Mesendoderm (in vitro differentiated cells): ENCODE results near the gene SGPP2.

ENCODE experiments used
- DNase-seq: peaks from one replicate; pipeline ENCODE4 v3.0.0; 2013
- H2AK5ac ChIP-seq: 2 replicates; pipeline ENCODE4 v1.6.1; 2013; ENCODE audit warnings: low read length, inconsistent platforms
- H2BK120ac ChIP-seq: 2 replicates; pipeline ENCODE4 v1.6.1; 2013; ENCODE audit warnings: low read depth, mild to moderate bottlenecking, low read length, moderate library complexity, mixed read lengths
- H2BK15ac ChIP-seq: replicated peaks from 2 replicates; pipeline ENCODE4 v1.6.1; 2013; ENCODE audit warnings: low read depth, mild to moderate bottlenecking, moderate library complexity
- H2BK5ac ChIP-seq: 2 replicates; pipeline ENCODE4 v1.6.1; 2013; ENCODE audit warnings: low read length, inconsistent platforms
- H3K18ac ChIP-seq: 2 replicates; pipeline ENCODE4 v1.6.1; 2013; ENCODE audit warnings: mild to moderate bottlenecking, low read length, mixed read lengths
- H3K23ac ChIP-seq: one replicate; pipeline ENCODE4 v1.6.1; 2013; ENCODE audit warnings: low read length
- H3K27ac ChIP-seq: 2 replicates; pipeline ENCODE4 v1.5.1; 2013; ENCODE audit warnings: low read depth, mild to moderate bottlenecking, inconsistent platforms, low read length, moderate library complexity
- H3K27me3 ChIP-seq: 2 replicates; pipeline ENCODE4 v1.6.1; 2013; ENCODE audit warnings: low read length, control low read depth, mild to moderate bottlenecking, inconsistent platforms; ENCODE audit not compliant: insufficient read depth, poor library complexity
- H3K36me3 ChIP-seq: 2 replicates; pipeline ENCODE4 v1.6.1; 2013; ENCODE audit warnings: low read length, inconsistent platforms; ENCODE audit not compliant: control insufficient read depth, insufficient read depth
- H3K4ac ChIP-seq: one replicate; pipeline ENCODE4 v1.6.1; 2013; ENCODE audit warnings: low read depth, mild to moderate bottlenecking, low read length, moderate library complexity
- H3K4me1 ChIP-seq: 2 replicates; pipeline ENCODE4 v1.6.1; 2013; ENCODE audit warnings: low read depth, low read length, inconsistent platforms; ENCODE audit not compliant: control insufficient read depth
- H3K4me2 ChIP-seq: 2 replicates; pipeline ENCODE4 v1.6.1; 2013; ENCODE audit warnings: low read length
- H3K4me3 ChIP-seq: 2 replicates; pipeline ENCODE4 v1.5.1; 2013; ENCODE audit warnings: mild to moderate bottlenecking, low read length
- H3K56ac ChIP-seq: one replicate; pipeline ENCODE4 v1.6.1; 2013; ENCODE audit warnings: low read length
- H3K79me1 ChIP-seq: 2 replicates; pipeline ENCODE4 v1.6.1; 2013; ENCODE audit warnings: low read length, inconsistent platforms
- H3K79me2 ChIP-seq: 2 replicates; pipeline ENCODE4 v1.6.1; 2013; ENCODE audit warnings: mild to moderate bottlenecking, low read length; ENCODE audit not compliant: control insufficient read depth, insufficient read depth
- H3K9ac ChIP-seq: 2 replicates; pipeline ENCODE4 v1.6.1; 2013; ENCODE audit warnings: low read length, inconsistent platforms
- H4K5ac ChIP-seq: one replicate; pipeline ENCODE4 v1.6.1; 2013; ENCODE audit warnings: low read length
- H4K8ac ChIP-seq: one replicate; pipeline ENCODE4 v1.6.1; 2013; ENCODE audit warnings: low read depth, mild to moderate bottlenecking, control low read depth, low read length, moderate library complexity
- WGBS: extraction: QIAGEN DNeasy Blood & Tissue Kit; methylation state at CpG from one replicate; pipeline ENCODE4 v1.1.7; 2013; ENCODE audit warnings: low lambda C conversion rate, missing lambda C conversion rate; ENCODE audit not compliant: insufficient coverage; ENCODE audit errors: extremely low coverage; 5-methylcytosine and 5-hydroxymethylcytosine counted together

The SGPP2 gene

DNA sequence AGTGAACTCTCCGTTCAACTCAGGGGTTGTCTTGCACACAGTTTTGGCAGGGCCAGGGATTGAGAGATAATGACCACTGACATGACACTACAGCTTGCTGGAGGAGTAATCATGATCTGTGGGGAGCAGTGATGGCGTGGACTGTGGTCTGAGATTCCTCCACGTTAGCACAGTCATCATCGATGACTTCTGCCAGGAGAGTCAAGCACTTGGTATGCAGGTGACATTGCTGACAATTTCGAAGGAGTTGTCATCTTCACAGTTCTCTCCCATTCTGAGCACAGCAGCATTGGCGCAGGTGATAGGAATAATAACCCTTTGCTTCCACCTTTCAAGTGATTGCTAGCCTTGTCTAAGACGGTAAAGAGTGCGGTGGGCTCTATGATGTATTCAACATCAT, 79.8 kb downstream of the SGPP2 start:
- Histone ChIP-seq H3K27ac (no peak overlapping the region), H2BK5ac (no peak overlapping the region), H2BK15ac (no peak overlapping the region), H3K23ac (no peak overlapping the region), H4K8ac (no peak overlapping the region), H3K36me3 (no peaks in the 10 kb centered on the region), H3K9ac (no peak overlapping the region), H3K79me1 (no peaks in the 10 kb centered on the region), H3K56ac (no peak overlapping the region), H3K18ac (no peak overlapping the region), H3K4me3 (no peak overlapping the region), H3K27me3 (no peaks in the 10 kb centered on the region), H3K4ac (no peak overlapping the region), H2AK5ac (no peak overlapping the region), H3K79me2 (no peaks in the 10 kb centered on the region), H3K4me1 (no peaks in the 10 kb centered on the region), H4K5ac (no peak overlapping the region), H3K4me2 (no peak overlapping the region), H2BK120ac (no peak overlapping the region)
- no CpG with 5 or more reads among the region's 8 CpGs for WGBS
- peak; percentile 6 for DNase-seq

DNA sequence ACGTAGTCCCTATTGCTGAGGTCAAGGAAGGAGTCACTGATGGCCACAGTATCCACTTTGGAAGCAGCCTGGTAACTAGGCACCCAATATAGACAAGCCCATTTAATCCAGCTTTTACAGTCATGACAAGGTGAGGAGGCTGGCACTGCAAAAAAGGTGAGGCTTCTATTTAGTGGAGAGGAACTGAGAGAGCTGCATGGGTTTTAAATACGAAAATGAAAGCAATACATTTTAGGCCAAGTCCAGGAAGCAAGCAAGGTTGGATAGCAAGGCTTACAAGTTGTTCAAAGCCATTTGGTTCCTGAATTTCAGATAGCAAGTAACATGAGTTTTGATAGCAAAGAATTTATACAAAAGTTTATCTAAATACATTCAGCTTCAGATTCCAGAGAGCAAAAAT, 80.4 kb downstream of the SGPP2 start:
- Histone ChIP-seq H3K4me3 (no peak overlapping the region), H2BK15ac (no peak overlapping the region), H3K4ac (no peak overlapping the region), H3K56ac (no peak overlapping the region), H3K4me2 (no peak overlapping the region), H3K18ac (no peak overlapping the region), H3K79me2 (no peaks in the 10 kb centered on the region), H3K9ac (no peak overlapping the region), H2BK5ac (no peak overlapping the region), H3K27ac (no peak overlapping the region), H4K5ac (no peak overlapping the region), H3K23ac (no peak overlapping the region), H3K79me1 (no peaks in the 10 kb centered on the region), H2BK120ac (no peak overlapping the region), H3K4me1 (no peaks in the 10 kb centered on the region), H4K8ac (no peak overlapping the region), H3K27me3 (no peaks in the 10 kb centered on the region), H2AK5ac (no peak overlapping the region), H3K36me3 (no peaks in the 10 kb centered on the region)
- WGBS = no CpG with 5 or more reads among the region's 2 CpGs
- DNase-seq = no peak

DNA sequence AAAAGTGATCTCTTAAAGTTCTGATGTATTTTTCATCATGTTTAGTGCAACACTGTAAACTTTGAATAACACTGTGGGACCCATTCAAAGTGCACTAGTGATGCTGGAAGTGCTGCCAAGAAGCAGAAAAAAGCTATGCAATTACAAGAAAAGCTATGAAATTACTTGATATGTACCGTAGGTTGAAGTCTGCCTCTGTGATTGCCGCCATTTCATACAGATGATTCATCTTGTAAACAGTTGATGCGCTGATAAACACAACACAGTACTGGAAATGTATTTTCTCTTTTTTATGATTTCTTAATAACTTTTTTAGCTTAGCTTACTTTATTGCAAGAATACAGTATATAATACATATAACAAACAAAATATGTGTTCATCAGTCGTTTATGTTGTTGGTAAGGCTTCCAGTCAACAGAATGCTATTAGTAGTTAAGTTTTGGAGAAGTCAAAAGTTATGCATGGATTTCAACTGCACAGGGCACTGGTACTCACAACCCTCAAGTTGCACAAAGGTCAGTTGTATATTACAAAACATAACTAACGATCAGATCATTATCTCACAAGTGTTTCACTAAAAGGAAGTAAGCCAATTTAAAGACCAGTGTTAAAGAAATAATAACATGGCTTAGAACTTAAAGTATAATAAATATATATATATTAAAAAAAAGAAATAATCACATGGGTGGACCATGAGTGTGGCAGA, 82.0 kb downstream of the SGPP2 start:
- Histone ChIP-seq H3K56ac (no peak overlapping the region), H3K79me2 (no peaks in the 10 kb centered on the region), H3K4ac (no peak overlapping the region), H2AK5ac (no peak overlapping the region), H4K8ac (no peak overlapping the region), H3K79me1 (no peaks in the 10 kb centered on the region), H3K18ac (no peak overlapping the region), H3K4me3 (no peak overlapping the region), H2BK5ac (no peak overlapping the region), H2BK120ac (no peak overlapping the region), H3K36me3 (no peaks in the 10 kb centered on the region), H3K9ac (no peak overlapping the region), H3K4me1 (no peaks in the 10 kb centered on the region), H4K5ac (no peak overlapping the region), H3K27ac (no peak overlapping the region), H2BK15ac (no peak overlapping the region), H3K27me3 (no peaks in the 10 kb centered on the region), H3K4me2 (no peak overlapping the region), H3K23ac (no peak overlapping the region)
- no peak for DNase-seq
- no CpG with 5 or more reads among the region's 5 CpGs for WGBS

DNA sequence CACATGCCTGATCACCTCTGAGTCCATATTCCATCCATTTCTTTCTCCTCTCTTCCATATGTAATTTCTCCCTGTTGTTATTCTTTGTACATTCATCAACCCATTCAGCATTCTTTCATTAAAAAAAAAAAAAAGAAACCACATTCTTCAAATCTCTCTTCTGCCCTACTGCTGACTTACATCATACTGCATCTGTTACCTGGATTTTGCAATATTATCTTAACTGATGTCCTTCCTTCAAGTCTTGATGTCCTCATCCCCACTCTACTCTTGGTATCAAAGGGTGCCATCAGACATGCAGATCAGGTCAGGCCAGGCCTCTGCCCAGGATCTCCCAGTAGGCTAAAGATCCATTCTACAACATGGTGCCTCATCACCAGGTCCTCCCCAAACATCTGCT, 90.6 kb downstream of the SGPP2 start:
- no peak overlapping the region for H3K4me2 ChIP-seq
- no peak overlapping the region for H3K18ac ChIP-seq
- DNase-seq = no peak

DNA sequence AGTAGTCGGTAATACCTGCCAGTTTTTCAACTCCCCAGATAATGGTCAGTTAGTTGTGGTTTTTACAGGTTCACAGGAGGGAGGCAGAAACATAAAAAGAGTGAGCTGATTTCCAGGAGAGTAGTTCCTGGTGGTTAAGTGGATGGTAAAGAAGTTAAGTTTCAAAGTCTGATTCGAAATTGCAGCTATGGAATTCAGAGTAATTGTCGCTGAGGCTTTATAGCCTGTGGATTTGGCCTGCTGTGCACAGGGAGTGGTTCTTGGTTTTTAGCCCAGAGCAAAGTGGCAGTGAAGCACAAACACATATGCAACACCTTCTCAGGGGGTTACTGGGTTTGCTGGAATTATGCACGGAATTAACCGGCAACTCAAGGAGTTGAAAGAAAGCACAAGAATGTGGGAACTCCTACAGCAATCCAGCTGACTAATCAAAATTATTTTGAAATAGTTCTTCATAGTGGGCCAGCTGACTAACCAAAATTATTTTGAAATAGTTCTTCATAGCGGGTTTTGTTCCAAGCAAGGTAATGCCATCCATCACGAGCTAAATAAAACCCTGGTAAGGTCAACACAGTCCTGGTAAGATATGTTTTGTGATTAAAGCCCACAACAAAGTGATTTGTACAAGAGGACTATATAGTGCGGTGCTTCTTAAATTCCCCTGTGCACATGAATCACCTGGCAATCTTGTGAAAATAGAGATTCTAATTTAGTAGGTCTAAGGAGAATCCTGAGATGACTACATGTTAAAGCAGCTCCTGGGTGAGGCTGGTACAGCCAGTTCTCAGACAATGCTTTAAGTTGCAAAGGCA, 94.4 kb downstream of the SGPP2 start:
- Histone ChIP-seq H3K4me3 (no peak overlapping the region), H2BK5ac (no peak overlapping the region)

More for the DNA sequence above, 90.6 kb downstream of the SGPP2 start:
- Histone ChIP-seq H3K4ac (no peak overlapping the region), H3K79me1 (no peaks in the 10 kb centered on the region), H3K23ac (no peak overlapping the region), H2BK120ac (no peak overlapping the region), H3K4me3 (no peak overlapping the region), H3K79me2 (no peaks in the 10 kb centered on the region), H3K9ac (no peak overlapping the region), H2BK15ac (no peak overlapping the region), H3K27ac (no peak overlapping the region), H2AK5ac (no peak overlapping the region), H3K27me3 (no peaks in the 10 kb centered on the region), H4K8ac (no peak overlapping the region), H4K5ac (no peak overlapping the region), H2BK5ac (no peak overlapping the region), H3K56ac (no peak overlapping the region), H3K4me1 (no peaks in the 10 kb centered on the region), H3K36me3 (no peaks in the 10 kb centered on the region)

More for the DNA sequence above, 94.4 kb downstream of the SGPP2 start:
- H3K4me1 ChIP-seq = no peaks in the 10 kb centered on the region
- H2AK5ac ChIP-seq = no peak overlapping the region
- no peak overlapping the region for H3K23ac ChIP-seq
- H2BK15ac ChIP-seq = no peak overlapping the region
- H3K79me1 ChIP-seq = no peaks in the 10 kb centered on the region
- no peak overlapping the region for H3K4ac ChIP-seq
- no peak overlapping the region for H3K4me2 ChIP-seq
- no peak overlapping the region for H3K27ac ChIP-seq
- no peaks in the 10 kb centered on the region for H3K27me3 ChIP-seq
- no peak overlapping the region for H4K8ac ChIP-seq
- H3K36me3 ChIP-seq = no peaks in the 10 kb centered on the region
- H3K79me2 ChIP-seq = no peaks in the 10 kb centered on the region
- DNase-seq = peak; percentile 39
- H3K56ac ChIP-seq = no peak overlapping the region
- no peak overlapping the region for H2BK120ac ChIP-seq
- H4K5ac ChIP-seq = no peak overlapping the region
- no peak overlapping the region for H3K18ac ChIP-seq
- H3K9ac ChIP-seq = no peak overlapping the region
- no CpG with 5 or more reads among the region's 8 CpGs for WGBS
